G401 (cell line): Measurements from ENCODE around the gene CRYBB3. TPM values are rescaled to one million over a fixed set of nuclear protein-coding genes. Genes with fewer than 3 reads are reported as not detected.
"Not testable (repeated sequence)": the region's sequence is repeated elsewhere in the genome, so short reads cannot be mapped to it uniquely, and the experiment has no call there.

ENCODE experiments used
- DNase-seq: peaks from one replicate; pipeline ENCODE4 v3.0.0-alpha.2; 2015; ENCODE audit warnings: low spot score
- in situ Hi-C: cut with HindIII; loops from 2 replicates; pipeline ENCODE4 v1.10.0; 2016; ENCODE audit warnings: low sequenced_read_pairs, mixed read lengths
- total RNA-seq: library from RNA; depleted of rRNA; stranded (reverse); fragments of >200 nt; shearing (Covaris generic); gene quantifications from 2 replicates; pipeline ENCODE4 v1.2.3, GENCODE V29; 2014

The CRYBB3 gene
- total RNA-seq, 1 experiment from 2014 or later: not detected

DNA sequence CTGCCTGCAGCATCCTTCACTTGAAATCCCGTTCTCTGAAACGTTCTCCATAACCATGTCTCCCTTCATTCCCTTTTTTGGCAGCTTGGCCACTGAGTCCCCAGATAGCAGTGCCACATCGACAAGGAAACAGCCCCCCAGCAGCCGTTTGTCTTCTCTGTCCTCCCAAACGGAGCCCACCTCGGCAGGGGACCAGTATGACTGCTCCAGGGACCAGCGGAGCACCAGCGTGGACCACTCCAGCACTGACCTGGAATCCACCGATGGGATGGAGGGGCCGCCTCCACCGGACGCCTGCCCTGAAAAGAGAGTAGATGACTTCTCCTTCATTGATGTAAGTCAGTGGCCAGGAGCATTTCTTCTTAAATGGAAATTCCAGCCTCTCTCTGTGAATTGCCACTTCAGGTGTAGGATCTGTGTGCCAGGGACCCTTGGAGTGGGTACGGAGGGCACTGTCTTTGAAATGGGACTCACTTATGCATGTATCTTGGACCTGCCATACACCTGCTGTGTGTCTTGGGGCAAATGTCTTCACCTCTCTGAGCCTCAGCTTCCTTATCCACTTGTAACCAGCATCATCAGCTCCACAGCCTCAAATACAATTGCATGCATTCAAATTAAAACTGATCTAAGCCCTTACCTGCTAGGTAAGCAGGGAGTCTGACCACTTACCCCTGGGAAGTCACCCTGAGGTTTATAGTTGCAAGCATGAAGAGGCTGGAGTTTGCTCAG, 25.3 kb upstream of the CRYBB3 start:
- no peak for DNase-seq
- in situ Hi-C loops: no loop called here

DNA sequence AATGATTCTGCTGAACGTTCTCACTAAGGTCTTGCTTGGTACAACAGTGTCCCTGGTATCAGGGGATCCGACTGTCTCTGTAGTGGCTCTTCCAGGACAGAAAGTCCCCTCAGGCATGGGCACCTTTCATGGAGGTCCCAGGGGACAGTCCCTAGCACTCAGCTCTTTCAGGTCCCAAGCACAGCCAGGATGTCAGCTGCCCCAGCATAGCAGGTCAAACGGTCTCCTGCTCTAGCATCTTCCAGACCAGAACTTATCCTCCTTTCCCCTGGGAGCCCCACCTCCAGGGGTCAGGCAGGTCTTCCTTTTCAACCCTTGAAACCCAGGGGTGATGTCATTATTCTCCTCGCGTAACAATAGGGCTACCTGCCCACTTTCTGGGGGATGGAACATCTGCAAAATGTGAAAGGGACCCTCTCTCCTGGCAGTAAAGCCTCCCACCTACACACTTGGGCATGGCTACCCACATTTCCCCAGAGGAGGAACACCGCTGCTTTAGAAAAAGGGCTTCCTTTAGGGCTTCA, 24.7 kb upstream of the CRYBB3 start:
- DNase-seq: no peak
- in situ Hi-C loops: no loop called here

DNA sequence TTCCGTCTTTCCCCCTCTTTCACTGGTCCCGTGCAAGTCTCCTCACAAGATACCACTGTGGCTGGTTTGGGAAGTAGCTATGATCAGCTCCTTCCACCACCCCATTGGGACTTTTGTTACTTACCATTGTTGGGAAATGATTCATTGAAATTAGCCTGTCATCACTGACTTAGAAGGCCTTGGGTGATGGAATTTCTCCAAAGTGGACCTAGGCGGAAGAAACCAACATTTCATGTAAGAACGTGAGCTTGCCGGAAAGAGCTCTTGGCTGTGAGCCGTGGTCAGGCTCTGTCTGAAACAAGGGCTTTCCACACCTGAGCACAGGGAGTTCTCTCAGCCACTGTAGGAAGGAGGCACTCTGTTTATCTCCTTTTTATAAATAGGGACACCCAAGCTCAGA, 23.5 kb upstream of the CRYBB3 start:
- in situ Hi-C loops: no loop called here
- DNase-seq: no peak

DNA sequence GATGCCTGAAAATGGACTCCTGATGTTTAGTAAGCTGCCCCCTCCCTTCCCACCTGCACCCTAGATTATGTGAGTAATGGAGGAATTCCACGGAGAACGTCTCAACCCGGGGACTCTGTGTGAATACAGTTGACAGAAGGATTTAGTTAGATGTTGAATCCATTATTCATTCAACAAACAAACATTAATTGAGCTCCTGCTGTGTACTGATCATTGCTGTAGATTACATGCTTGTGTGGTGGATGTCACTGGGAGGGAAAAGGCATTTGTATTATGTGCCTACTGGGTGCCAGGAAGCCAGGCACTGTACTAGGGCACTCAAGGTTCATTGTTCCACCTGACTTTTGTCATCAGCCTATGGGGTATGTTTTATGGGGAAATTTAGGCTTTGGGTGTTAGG, 22.9 kb upstream of the CRYBB3 start:
- DNase-seq: no peak
- in situ Hi-C loops: no loop called here

DNA sequence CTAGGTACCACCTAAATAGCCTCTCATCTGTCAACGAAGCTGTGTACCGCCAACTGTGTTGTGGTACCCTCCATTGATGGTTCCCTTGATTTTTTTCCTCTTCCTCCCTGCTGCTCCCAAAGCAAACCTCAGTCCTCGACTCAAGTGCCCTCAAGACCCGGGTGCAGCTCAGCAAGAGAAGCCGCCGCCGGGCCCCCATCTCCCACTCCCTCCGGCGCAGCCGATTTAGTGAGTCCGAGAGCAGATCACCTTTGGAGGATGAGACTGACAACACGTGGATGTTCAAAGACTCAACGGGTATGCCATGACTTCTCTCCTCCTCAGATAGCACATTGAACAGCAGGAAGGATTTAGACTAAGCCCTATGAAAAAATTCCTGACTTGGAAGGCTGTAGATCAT, 22.4 kb upstream of the CRYBB3 start:
- in situ Hi-C loops: no loop called here
- no peak for DNase-seq

GRCh38 chr22:25177895-25178294, 21.8 kb upstream of the CRYBB3 start:
- no peak for DNase-seq
- in situ Hi-C loops: no loop called here

DNA sequence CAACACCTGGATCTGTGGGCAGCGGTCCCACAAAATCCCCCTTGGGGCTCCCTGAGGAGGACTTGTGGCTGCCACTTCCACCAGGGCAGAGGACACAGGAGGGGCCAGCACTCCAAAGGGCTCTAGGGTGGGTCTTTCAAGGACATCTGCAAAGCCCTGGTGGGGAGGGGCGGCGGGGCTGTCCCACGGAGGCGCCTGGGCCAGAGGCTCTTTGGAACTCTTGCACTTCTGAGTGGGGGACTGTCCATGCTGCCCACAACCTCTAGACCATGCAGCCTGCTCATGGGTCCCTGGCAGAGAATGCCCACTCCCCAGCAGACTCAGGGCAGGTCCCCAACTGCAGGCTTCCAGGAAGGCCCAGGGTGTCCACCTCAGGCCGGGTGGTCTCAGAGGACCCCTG, 21.3 kb upstream of the CRYBB3 start:
- in situ Hi-C loops: not testable (repeated sequence)

DNA sequence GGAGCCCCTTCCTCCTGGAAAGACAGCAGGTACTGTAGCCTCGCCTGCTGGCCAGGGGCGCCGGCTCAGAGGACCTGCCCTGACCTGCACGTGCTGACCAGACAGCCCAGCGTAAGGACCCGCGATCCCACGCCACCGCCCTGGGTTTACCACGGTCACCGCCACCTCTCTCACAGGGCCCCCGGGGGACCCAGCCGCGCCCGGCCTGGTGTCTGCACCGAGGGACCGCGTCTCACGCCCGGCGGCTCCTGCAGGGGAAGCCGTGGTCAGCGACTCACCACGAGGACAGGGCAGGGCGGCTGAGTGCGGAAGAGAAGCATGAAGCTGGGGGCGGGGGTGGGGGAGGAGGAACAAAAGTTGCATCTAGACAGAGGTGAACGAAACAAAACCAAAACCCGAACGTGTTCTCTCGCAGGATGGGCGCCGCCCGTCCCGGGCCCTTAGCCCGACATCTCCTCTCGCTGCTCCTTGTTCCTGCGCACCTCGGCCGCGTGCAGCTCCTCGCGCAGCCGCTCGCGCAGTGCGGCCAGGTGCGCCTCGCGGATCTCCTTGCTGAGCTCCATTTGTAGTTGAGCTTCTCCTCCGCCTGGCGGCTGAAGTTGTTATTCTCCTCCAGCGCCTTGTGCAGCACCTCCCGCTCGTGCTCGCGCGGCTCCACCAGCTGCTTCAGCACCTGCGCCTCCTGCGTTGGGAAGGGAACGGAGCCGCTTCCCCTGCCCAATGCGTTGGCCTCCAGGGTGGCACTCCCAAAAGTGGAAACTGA, 20.6 kb upstream of the CRYBB3 start:
- in situ Hi-C loops, DNase-seq: not testable (repeated sequence)

More for the DNA sequence above, 21.3 kb upstream of the CRYBB3 start:
- not testable (repeated sequence) for DNase-seq

- in situ Hi-C loops: no loop called here
- no peak for DNase-seq
Measured at GRCh38 chr22:25182131-25183110, 17.2 kb upstream of the CRYBB3 start.

DNA sequence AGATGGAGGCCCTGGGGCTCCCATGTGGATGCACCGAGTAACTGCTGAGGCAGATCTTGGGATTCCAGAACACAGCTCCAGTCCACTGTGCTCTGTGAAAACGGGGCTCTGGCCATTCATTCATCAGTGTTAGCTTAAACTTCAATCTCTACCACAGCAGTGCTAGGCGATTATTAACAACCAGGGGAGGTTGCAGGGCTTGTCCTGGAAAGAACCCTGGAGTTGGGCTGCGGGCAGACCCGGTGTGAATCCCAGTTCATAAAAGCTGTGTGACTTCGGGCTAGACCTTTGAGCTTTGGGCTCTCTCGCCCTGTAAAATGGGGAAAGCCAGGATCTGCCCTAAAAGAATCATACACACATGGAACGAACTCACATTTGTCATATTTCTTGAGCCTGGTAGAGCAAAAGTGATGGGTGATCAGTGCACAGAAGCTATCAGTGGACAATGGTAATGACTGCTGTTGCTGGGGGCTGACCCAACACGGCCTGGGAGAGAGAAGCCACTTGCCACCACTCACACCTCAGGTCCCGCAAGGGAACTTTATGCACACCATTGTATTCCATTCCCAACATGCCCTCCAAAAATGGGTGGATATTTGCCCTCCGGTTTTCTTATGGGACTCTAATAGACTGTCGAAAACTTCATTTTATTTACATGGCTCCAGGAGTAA, 15.6 kb upstream of the CRYBB3 start:
- in situ Hi-C loops: no loop called here
- DNase-seq: no peak

DNA sequence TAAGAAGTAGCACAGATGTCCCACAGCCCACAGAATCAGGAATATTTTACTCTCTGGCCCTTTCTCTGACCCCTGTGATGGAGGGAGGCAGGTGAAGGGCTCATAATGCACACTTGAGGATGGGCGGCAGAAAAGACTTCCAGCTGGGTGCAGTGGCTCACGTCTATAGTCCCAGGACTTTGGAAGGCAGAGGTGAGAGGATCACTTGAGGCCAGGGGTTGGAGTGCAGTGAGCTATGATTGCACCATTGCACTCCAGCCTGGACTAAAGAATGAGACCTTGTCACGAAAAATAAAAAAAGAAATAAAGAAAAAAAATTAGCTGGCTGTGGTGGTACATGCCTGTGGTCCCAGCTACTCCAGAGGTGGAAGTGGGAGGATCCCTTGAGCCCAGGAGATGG, 13.5 kb upstream of the CRYBB3 start:
- in situ Hi-C loops: no loop called here
- no peak for DNase-seq

DNA sequence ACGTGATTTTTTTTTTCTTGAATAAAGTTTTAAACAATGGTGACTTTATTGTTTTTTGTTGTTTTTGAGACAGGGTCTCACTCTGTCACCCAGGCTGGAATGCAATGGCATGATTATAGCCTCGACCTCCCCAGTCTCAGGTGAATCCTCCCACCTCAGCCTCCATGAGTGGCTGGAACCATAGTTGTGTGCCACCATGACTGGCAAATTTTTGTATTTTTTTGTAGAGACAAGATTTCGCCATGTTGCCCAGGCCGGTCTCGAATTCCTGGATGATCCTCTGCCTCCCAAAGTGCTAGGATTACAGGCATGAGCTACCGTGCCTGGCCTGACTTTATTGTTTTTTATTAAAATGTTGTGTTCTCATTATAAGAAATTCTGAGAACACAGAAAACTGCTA, 12.2 kb upstream of the CRYBB3 start:
- no peak for DNase-seq
- in situ Hi-C loops: no loop called here

DNA sequence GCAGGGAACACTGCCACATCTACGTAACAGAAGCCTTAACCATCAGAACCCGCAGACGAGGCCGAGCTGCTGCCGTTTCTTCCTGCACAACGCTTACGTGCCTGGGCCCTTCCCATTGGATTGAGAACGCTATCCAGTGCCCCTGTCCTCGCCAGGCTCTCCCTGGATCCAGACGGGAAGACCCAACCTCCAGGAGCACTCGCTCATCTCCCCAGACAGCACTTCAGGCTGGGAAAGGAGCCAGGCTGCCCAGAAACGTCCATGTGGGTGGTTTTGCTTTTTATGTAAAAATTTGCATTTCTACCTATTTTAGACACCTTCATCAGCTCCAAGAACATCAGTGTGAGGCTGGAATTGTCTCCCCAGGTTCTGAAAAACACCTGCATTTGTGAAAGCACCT, 7.3 kb upstream of the CRYBB3 start:
- DNase-seq: no peak
- in situ Hi-C loops: no loop called here

GRCh38 chr22:25193130-25193529, 6.5 kb upstream of the CRYBB3 start:
- in situ Hi-C loops: no loop called here
- DNase-seq: no peak

DNA sequence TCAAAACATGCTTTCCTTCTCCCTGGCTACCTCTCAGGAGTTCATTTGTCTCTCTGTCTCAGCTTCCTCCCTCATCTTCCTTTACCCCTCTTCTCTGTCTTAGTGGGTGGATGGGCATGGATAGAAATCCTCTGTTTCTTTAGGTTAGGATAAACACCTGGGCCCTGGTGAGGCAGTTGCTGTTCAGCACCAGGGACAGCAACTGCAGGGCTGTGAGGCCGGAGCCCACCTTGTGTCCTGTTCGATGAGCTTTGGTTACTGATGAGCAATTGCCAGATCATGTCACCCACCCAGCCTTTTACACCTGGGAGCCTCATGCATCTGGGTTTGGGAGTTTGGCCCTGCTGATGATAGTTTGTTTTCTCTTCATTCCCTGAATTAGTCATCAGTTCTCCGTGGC, 6.1 kb upstream of the CRYBB3 start:
- in situ Hi-C loops: no loop called here
- no peak for DNase-seq

DNA sequence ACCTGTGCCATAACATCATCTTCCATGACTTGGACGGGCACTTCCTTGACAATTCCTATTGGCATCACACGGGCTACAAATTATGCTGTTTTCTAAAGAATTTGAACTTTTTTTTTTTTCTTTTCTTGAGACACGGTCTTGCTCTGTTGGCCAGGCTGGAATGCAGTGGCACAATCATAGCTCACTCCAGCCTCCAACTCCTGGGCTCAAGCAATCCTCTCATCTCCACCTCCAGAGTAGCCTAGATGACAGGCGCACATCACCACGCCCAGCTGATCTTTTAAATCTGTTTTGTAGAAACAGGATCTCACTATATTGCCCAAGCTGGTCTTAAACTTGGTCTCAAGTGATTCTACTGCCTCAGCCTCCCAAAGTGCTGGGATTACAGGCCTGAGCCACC, 3.3 kb upstream of the CRYBB3 start:
- DNase-seq: no peak
- in situ Hi-C loops: no loop called here

GRCh38 chr22:25197340-25197739, 2.3 kb upstream of the CRYBB3 start:
- no peak for DNase-seq
- in situ Hi-C loops: no loop called here

DNA sequence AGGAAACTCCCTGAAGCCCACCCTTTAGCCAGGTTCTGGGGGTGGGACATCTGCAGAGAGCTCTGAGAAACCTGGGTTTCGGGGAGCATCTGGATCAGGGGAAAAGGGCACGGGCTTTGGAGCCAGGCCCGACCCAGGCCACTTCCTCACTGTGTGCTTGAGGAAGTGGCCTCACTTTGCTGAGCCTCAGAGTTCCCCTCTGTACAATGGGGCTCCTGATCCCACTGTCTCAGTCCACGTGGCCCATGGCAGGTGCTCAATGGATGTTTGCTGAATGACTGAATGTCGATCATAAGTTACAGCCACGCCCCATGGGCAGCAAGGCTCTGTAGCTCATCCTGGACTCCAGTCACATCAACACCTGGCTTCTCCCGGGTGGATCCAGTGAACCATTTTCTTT, 1.3 kb downstream of the CRYBB3 start:
- in situ Hi-C loops: no loop called here

More for the DNA sequence above, 1.3 kb downstream of the CRYBB3 start:
- no peak for DNase-seq
